Activated gamma-delta T cell treated with anti-CD3 and anti-CD28 coated beads, Interleukin-2, amount 50 U/mL, for 16 hours (primary cell): ENCODE results near the gene LRRC8A.
"Not testable (repeated sequence)": the region's sequence is repeated elsewhere in the genome, so short reads cannot be mapped to it uniquely, and the experiment has no call there.

ENCODE experiments used
- DNase-seq: peaks from one replicate; pipeline ENCODE4 v3.0.0-alpha.2; 2020; ENCODE audit warnings: low read depth

The LRRC8A gene

GRCh38 chr9:128870128-128870940 is 11.6 kb upstream of the LRRC8A start:
- no peak for DNase-seq

GRCh38 chr9:128870941-128871265 is 11.0 kb upstream of the LRRC8A start:
- DNase-seq = not testable (repeated sequence)

- no peak for DNase-seq
These were observed 4.1 kb upstream of the LRRC8A start for GRCh38 chr9:128877852-128878251.

GRCh38 chr9:128882677-128883603 is 1.0 kb downstream of the LRRC8A start:
- DNase-seq = no peak

- DNase-seq = no peak
These were observed 2.2 kb downstream of the LRRC8A start for GRCh38 chr9:128884164-128884563.

- no peak for DNase-seq
These were observed 3.4 kb downstream of the LRRC8A start for GRCh38 chr9:128885376-128885775.

- no peak for DNase-seq
These were observed 3.9 kb downstream of the LRRC8A start for GRCh38 chr9:128885798-128886197.

- DNase-seq = no peak
These were observed 4.4 kb downstream of the LRRC8A start for GRCh38 chr9:128886211-128886891.

- DNase-seq = no peak
These were observed 5.1 kb downstream of the LRRC8A start for GRCh38 chr9:128887049-128887448.

- no peak for DNase-seq
These were observed 6.0 kb downstream of the LRRC8A start for GRCh38 chr9:128887914-128888350.

- no peak for DNase-seq
These were observed 9.6 kb downstream of the LRRC8A start for GRCh38 chr9:128891321-128892220.

- no peak for DNase-seq
These were observed 10.4 kb downstream of the LRRC8A start for GRCh38 chr9:128892221-128892921.

GRCh38 chr9:128893354-128893753 is 11.4 kb downstream of the LRRC8A start:
- DNase-seq = no peak

- no peak for DNase-seq
These were observed 12.8 kb downstream of the LRRC8A start for GRCh38 chr9:128894764-128895163.

GRCh38 chr9:128895556-128895955 is 13.6 kb downstream of the LRRC8A start:
- DNase-seq = no peak

GRCh38 chr9:128898382-128898781 is 16.4 kb downstream of the LRRC8A start:
- DNase-seq = no peak

- DNase-seq = no peak
These were observed 17.1 kb downstream of the LRRC8A start for GRCh38 chr9:128898845-128899565.

GRCh38 chr9:128899566-128900322 is 17.8 kb downstream of the LRRC8A start:
- no peak for DNase-seq

GRCh38 chr9:128901379-128901778 is 19.4 kb downstream of the LRRC8A start:
- no peak for DNase-seq
